H9 (cell line): Measurements from ENCODE around the gene CYP2U1. TPM values are rescaled to one million over a fixed set of nuclear protein-coding genes. Genes with fewer than 3 reads are reported as not detected.

Source experiments
- DNase-seq: peaks from one replicate; pipeline ENCODE4 v3.0.0-alpha.2; 2017
- H2AFZ ChIP-seq: one replicate; pipeline ENCODE4 v1.6.1; 2013; ENCODE audit warnings: mild to moderate bottlenecking, low read length, control low read depth, moderate library complexity
- H2AK5ac ChIP-seq: 2 replicates; pipeline ENCODE4 v1.6.1; 2013; ENCODE audit warnings: low read length, control low read depth, mixed read lengths; ENCODE audit not compliant: insufficient read length
- H2BK120ac ChIP-seq: one replicate; pipeline ENCODE4 v1.6.1; 2013; ENCODE audit warnings: low read depth, mild to moderate bottlenecking, low read length, control low read depth, inconsistent platforms; ENCODE audit not compliant: poor library complexity, severe bottlenecking
- H2BK12ac ChIP-seq: 2 replicates; pipeline ENCODE4 v1.6.1; 2013; ENCODE audit warnings: low read length, control low read depth, mixed read lengths, low read depth; ENCODE audit not compliant: insufficient read length
- H2BK15ac ChIP-seq: 2 replicates; pipeline ENCODE4 v1.6.1; 2013; ENCODE audit warnings: low read depth, low read length, control low read depth
- H2BK20ac ChIP-seq: one replicate; pipeline ENCODE4 v1.6.1; 2013; ENCODE audit warnings: low read depth, mild to moderate bottlenecking, low read length, control low read depth, inconsistent platforms; ENCODE audit not compliant: poor library complexity, severe bottlenecking
- H2BK5ac ChIP-seq: 2 replicates; pipeline ENCODE4 v1.6.1; 2013; ENCODE audit warnings: low read length, control low read depth, mixed read lengths; ENCODE audit not compliant: insufficient read length
- H3K14ac ChIP-seq: 2 replicates; pipeline ENCODE4 v1.6.1; 2013; ENCODE audit warnings: low read length, control low read depth; ENCODE audit not compliant: insufficient read depth
- H3K18ac ChIP-seq: 2 replicates; pipeline ENCODE4 v1.6.1; 2013; ENCODE audit warnings: low read depth, mild to moderate bottlenecking, mixed read lengths, low read length, control low read depth; ENCODE audit not compliant: insufficient read length
- H3K23ac ChIP-seq: 2 replicates; pipeline ENCODE4 v1.6.1; 2013; ENCODE audit warnings: low read length, control low read depth, mixed read lengths, low read depth; ENCODE audit not compliant: insufficient read length
- H3K23me2 ChIP-seq: 2 replicates; pipeline ENCODE4 v1.6.1; 2013; ENCODE audit warnings: low read depth, mild to moderate bottlenecking, mixed read lengths, low read length, control low read depth; ENCODE audit not compliant: insufficient read length, poor library complexity, severe bottlenecking
- H3K27ac ChIP-seq: 2 replicates; pipeline ENCODE4 v1.5.1; 2013; ENCODE audit warnings: low read length, control low read depth, mixed read lengths, low read depth; ENCODE audit not compliant: insufficient read length
- H3K27me3 ChIP-seq: 2 replicates; pipeline ENCODE4 v1.6.1; 2013; ENCODE audit warnings: low read length, control low read depth, inconsistent platforms; ENCODE audit not compliant: insufficient read depth
- H3K4ac ChIP-seq: 2 replicates; pipeline ENCODE4 v1.6.1; 2013; ENCODE audit warnings: low read depth, mild to moderate bottlenecking, control low read depth, inconsistent platforms, low read length, moderate library complexity
- H3K4me1 ChIP-seq: 2 replicates; pipeline ENCODE4 v1.6.1; 2013; ENCODE audit warnings: low read length, control low read depth, inconsistent platforms; ENCODE audit not compliant: insufficient read depth
- H3K4me2 ChIP-seq: 2 replicates; pipeline ENCODE4 v1.6.1; 2013; ENCODE audit warnings: low read length, control low read depth, mixed read lengths; ENCODE audit not compliant: insufficient read length, insufficient read depth
- H3K56ac ChIP-seq: 2 replicates; pipeline ENCODE4 v1.6.1; 2013; ENCODE audit warnings: low read depth, mild to moderate bottlenecking, mixed read lengths, low read length, control low read depth; ENCODE audit not compliant: insufficient read length
- H3K79me1 ChIP-seq: 2 replicates; pipeline ENCODE4 v1.6.1; 2013; ENCODE audit warnings: low read depth, mild to moderate bottlenecking, moderate library complexity, low read length, control low read depth, inconsistent platforms; ENCODE audit not compliant: insufficient read depth, poor library complexity, severe bottlenecking
- H3K79me2 ChIP-seq: 2 replicates; pipeline ENCODE4 v1.6.1; 2013; ENCODE audit warnings: low read length, control low read depth, inconsistent platforms; ENCODE audit not compliant: insufficient read depth
- H3K9ac ChIP-seq: 2 replicates; pipeline ENCODE4 v1.6.1; 2013; ENCODE audit warnings: low read length, control low read depth, mixed read lengths; ENCODE audit not compliant: insufficient read length; ENCODE audit errors: extremely low read depth
- H3K9me3 ChIP-seq: one replicate; pipeline ENCODE4 v1.6.1; 2013; ENCODE audit warnings: low read depth, low read length, inconsistent platforms; ENCODE audit not compliant: control insufficient read depth
- H3T11ph ChIP-seq: one replicate; pipeline ENCODE4 v1.6.1; 2013; ENCODE audit warnings: mild to moderate bottlenecking, low read length, control low read depth, inconsistent platforms
- H4K20me1 ChIP-seq: one replicate; pipeline ENCODE4 v1.6.1; 2013; ENCODE audit not compliant: control insufficient read depth, insufficient read length, insufficient read depth
- H4K5ac ChIP-seq: 2 replicates; pipeline ENCODE4 v1.6.1; 2013; ENCODE audit warnings: low read depth, mild to moderate bottlenecking, mixed read lengths, low read length, control low read depth; ENCODE audit not compliant: insufficient read length
- H4K8ac ChIP-seq: replicated peaks from 2 replicates; pipeline ENCODE4 v1.6.1; 2013; ENCODE audit warnings: low read length, control low read depth, mixed read lengths, low read depth; ENCODE audit not compliant: insufficient read length
- H4K91ac ChIP-seq: 2 replicates; pipeline ENCODE4 v1.6.1; 2013; ENCODE audit warnings: low read depth, mild to moderate bottlenecking, moderate library complexity, mixed read lengths, low read length, control low read depth; ENCODE audit not compliant: insufficient read length
- H3K27ac Mint-ChIP-seq, 3 experiments: 2 replicates in 2 of 3; 3 replicates in 1 of 3; pipeline ENCODE4 v1.8.0; 2020 to 2021; ENCODE audit warnings: mixed read lengths in 3 of 3, mild to moderate bottlenecking in 1 of 3, moderate library complexity in 1 of 3
- H3K27me3 Mint-ChIP-seq: 2 replicates; pipeline ENCODE4 v1.8.0; 2021; ENCODE audit warnings: low read depth, mild to moderate bottlenecking, moderate library complexity, mixed read lengths
- H3K36me3 Mint-ChIP-seq, 3 experiments: 2 replicates in 2 of 3; 3 replicates in 1 of 3; pipeline ENCODE4 v1.8.0; 2020 to 2021; ENCODE audit warnings: low read depth in 3 of 3, mixed read lengths in 3 of 3; ENCODE audit not compliant: insufficient read depth in 1 of 3
- H3K4me1 Mint-ChIP-seq, 2 experiments: 2 replicates each; pipeline ENCODE4 v1.8.0; 2020; ENCODE audit warnings: mixed read lengths in 2 of 2
- H3K4me3 Mint-ChIP-seq, 2 experiments: 2 replicates in 1 of 2; 3 replicates in 1 of 2; pipeline ENCODE4 v1.8.0; 2020 to 2021; ENCODE audit warnings: mild to moderate bottlenecking in 2 of 2, mixed read lengths in 2 of 2, moderate library complexity in 1 of 2
- H3K9me3 Mint-ChIP-seq, 2 experiments: 2 replicates in 1 of 2; 3 replicates in 1 of 2; pipeline ENCODE4 v1.8.0; 2020; ENCODE audit warnings: mild to moderate bottlenecking in 2 of 2, mixed read lengths in 2 of 2, moderate library complexity in 1 of 2
- CTCF ChIP-seq: fragments of 200-600 bp; sonication (generic); conservative IDR thresholded peaks from 3 replicates; pipeline ENCODE4 v1.8.0; 2021; ENCODE audit warnings: antibody characterized with exemption, mild to moderate bottlenecking
- WGBS: extraction: QIAGEN DNeasy Blood & Tissue Kit; methylation state at CpG from one replicate; pipeline ENCODE4 v1.1.7; 2013; ENCODE audit warnings: missing lambda C conversion rate, low lambda C conversion rate, mixed read lengths; ENCODE audit not compliant: insufficient read length; ENCODE audit errors: extremely low coverage; 5-methylcytosine and 5-hydroxymethylcytosine counted together
- total RNA-seq: library from RNA; stranded (reverse); gene quantifications from 2 replicates; pipeline ENCODE4 v1.2.1, GENCODE V29; 2021

Gene CYP2U1
- total RNA-seq, 1 experiment from 2014 or later: 9.6 TPM

DNA sequence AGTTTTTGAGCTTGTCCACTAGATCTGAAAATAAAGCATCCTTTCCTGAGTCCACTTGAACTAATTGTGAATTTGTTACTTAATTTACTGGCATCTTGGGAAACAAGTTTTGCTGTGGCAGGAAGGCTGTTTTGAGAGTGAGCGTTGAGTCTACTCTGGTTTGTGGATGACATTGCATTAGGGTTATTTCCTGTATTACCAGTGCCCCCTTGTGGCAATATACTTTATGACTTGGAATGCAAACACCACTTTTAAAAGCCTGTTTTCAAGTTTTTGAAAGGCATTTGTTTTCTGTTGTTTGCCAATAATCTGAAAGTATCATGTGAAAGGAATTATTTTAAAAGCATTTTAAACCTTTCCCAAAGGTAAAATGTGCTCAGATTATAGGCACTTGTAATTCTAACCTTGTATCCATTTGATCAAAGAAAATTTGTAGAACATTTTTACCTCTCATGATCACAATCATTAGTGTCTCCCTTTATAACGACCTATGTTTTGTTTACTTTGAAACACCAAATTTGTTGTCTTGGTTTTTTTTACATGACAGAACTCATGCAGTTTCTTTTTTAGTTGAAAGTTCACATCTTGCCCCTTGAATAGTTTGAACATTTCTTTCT lies 18.0 kb upstream of the CYP2U1 start:
- Histone ChIP-seq H3T11ph (no peak overlapping the region), H3K18ac (no peak overlapping the region), H4K8ac (no peak overlapping the region), H3K4me1 (no peaks in the 10 kb centered on the region; the same call in 1 of the 2 replicates), H3K79me1 (no peaks in the 10 kb centered on the region), H3K9ac (no peak overlapping the region), H2BK5ac (no peak overlapping the region), H4K20me1 (no peaks in the 10 kb centered on the region), H4K91ac (no peak overlapping the region), H3K4ac (no peak overlapping the region), H2BK120ac (no peak overlapping the region), H3K56ac (no peak overlapping the region), H3K4me2 (no peak overlapping the region), H3K9me3 (no peaks in the 10 kb centered on the region), H3K14ac (no peak overlapping the region), H2BK15ac (no peak overlapping the region), H3K23ac (no peak overlapping the region), H4K5ac (no peak overlapping the region), H2AK5ac (no peak overlapping the region), H2BK12ac (no peak overlapping the region), H2AFZ (no peak overlapping the region), H3K27me3 (no peaks in the 10 kb centered on the region), H2BK20ac (no peak overlapping the region), H3K23me2 (no peaks in the 10 kb centered on the region), H3K79me2 (no peaks in the 10 kb centered on the region), H3K27ac (no peak overlapping the region)
- no peaks in the 10 kb centered on the region; a peak in 1 of 5 replicates for H3K9me3 Mint-ChIP-seq
- no peak overlapping the region for H3K27ac Mint-ChIP-seq
- H3K4me1 Mint-ChIP-seq: peaks cover 13 to 34% of the 10 kb centered on the region in 2 experiments
- no peak overlapping the region for H3K4me3 Mint-ChIP-seq
- H3K27me3 Mint-ChIP-seq: peaks cover 2% of the 10 kb centered on the region; the same call in 1 of the 2 replicates
- no CpG with 5 or more reads among the region's 2 CpGs for WGBS
- peak; percentile 87 for TF ChIP-seq CTCF
- peaks cover 3 to 20% (median 9%) of the 10 kb centered on the region in 3 experiments; a peak in 6 of 7 replicates for H3K36me3 Mint-ChIP-seq
- DNase-seq: no peak
